Body of pancreas (tissue), 4 donors: Measurements from ENCODE around the gene DPT. TPM values are rescaled to one million over a fixed set of nuclear protein-coding genes. Genes with fewer than 3 reads are reported as not detected.

Experiments
- ATAC-seq: fragments of 150-250 bp; one replicate; pipeline ENCODE4 v1.9.1; 2016
- DNase-seq, 4 donors: peaks; one replicate each; pipeline ENCODE4 v3.0.0-alpha.2; 2019
- H3K27ac ChIP-seq, 4 donors: fragments of 200-600 bp; sonication (generic); 1 replicate in 3 of 4; 2 replicates in 1 of 4; pipeline versions ENCODE4 v1.5.1 to v1.6.1; 2016 to 2019; ENCODE audit warnings: mild to moderate bottlenecking in 1 of 4, mixed read lengths in 1 of 4, moderate library complexity in 1 of 4
- H3K27me3 ChIP-seq, 2 donors: fragments of 200-600 bp; sonication (generic); one replicate each; pipeline ENCODE4 v1.6.0; 2016; ENCODE audit warnings: mild to moderate bottlenecking in 1 of 2
- H3K36me3 ChIP-seq, 2 donors: fragments of 200-600 bp; sonication (generic); replicated peaks in 1 of 2; 2 replicates each; pipeline ENCODE4 v1.5.1; 2016; ENCODE audit warnings: low read depth in 2 of 2; ENCODE audit not compliant: insufficient read depth in 1 of 2
- H3K4me1 ChIP-seq: fragments of 200-600 bp; sonication (generic); one replicate; pipeline ENCODE4 v1.6.0; 2016
- H3K4me3 ChIP-seq, 2 donors: fragments of 200-600 bp; sonication (generic); 1 replicate in 1 of 2; 2 replicates in 1 of 2; pipeline ENCODE4 v1.5.1; 2016 to 2019
- H3K9me3 ChIP-seq, 3 donors: fragments of 200-600 bp; sonication (generic); 1 replicate in 2 of 3; 2 replicates in 1 of 3; pipeline ENCODE4 v1.5.1; 2016
- CTCF ChIP-seq, 7 experiments: fragments of 450-650 bp in 4 of 7; fragments of 200-600 bp in 3 of 7; sonication (generic) in 3 of 7; IDR thresholded peaks; one replicate each; pipeline ENCODE4 v1.5.1; 2016 to 2019; ENCODE audit warnings: antibody characterized with exemption in 7 of 7
- POLR2A ChIP-seq, 3 donors: fragments of 450-650 bp; IDR thresholded peaks; one replicate each; pipeline ENCODE4 v1.6.1; 2016; ENCODE audit warnings: antibody characterized with exemption in 3 of 3, mild to moderate bottlenecking in 2 of 3
- WGBS, 2 donors: methylation state at CpG; one replicate each; pipeline ENCODE4 v1.1.5; 2017; 5-methylcytosine and 5-hydroxymethylcytosine counted together
- intact Hi-C: fragments of 100-400 bp; cut with DNase I; formaldehyde crosslinking; loops from one replicate; pipeline ENCODE4 v1.15.1; 2023
- total RNA-seq, 2 donors: library from RNA; depleted of rRNA; stranded (reverse); fragments of >200 nt; gene quantifications; one replicate each; pipeline ENCODE4 v1.1.0, GENCODE V29; 2016

DPT gene
- total RNA-seq, 2 donors from 2014 or later, result 25.4 to 57.1 TPM

- DNase-seq (no peak), ATAC-seq (no peak)
- intact Hi-C loops, result no loop called here
- no peaks in the 10 kb centered on the region for H3K27me3 ChIP-seq
- H3K36me3 ChIP-seq, result no peaks in the 10 kb centered on the region
- H3K4me1 ChIP-seq, result no peaks in the 10 kb centered on the region
- WGBS, 2 donors, result 43 to 53% methylated on average over 3 of the region's 3 CpGs
- no peak for TF ChIP-seq POLR2A (IDR thresholded peaks at IDR 0.05)
- no peak for TF ChIP-seq CTCF (IDR thresholded peaks at IDR 0.05)
- H3K9me3 ChIP-seq, result no peaks in the 10 kb centered on the region
- no peak overlapping the region for H3K27ac ChIP-seq
- H3K4me3 ChIP-seq, result no peak overlapping the region
Measured at GRCh38 chr1:168664069-168664834, 64.8 kb downstream of the DPT start.

GRCh38 chr1:168656485-168656884, 72.5 kb downstream of the DPT start:
- ATAC-seq (no peak), DNase-seq (no peak)
- Histone ChIP-seq H3K9me3 (no peaks in the 10 kb centered on the region), H3K27ac (no peak overlapping the region), H3K4me3 (no peak overlapping the region), H3K36me3 (no peaks in the 10 kb centered on the region), H3K27me3 (no peaks in the 10 kb centered on the region), H3K4me1 (no peaks in the 10 kb centered on the region)
- no peak for TF ChIP-seq CTCF (IDR thresholded peaks at IDR 0.05)
- TF ChIP-seq POLR2A (IDR thresholded peaks at IDR 0.05), result no peak
- intact Hi-C loops, result no loop called here
- 21 to 30% methylated on average over 1 of the region's 1 CpG for WGBS, 2 donors

- no peak for DNase-seq
- WGBS, 2 donors, result 88 to 91% methylated on average over 6 of the region's 6 CpGs
- Histone ChIP-seq H3K27me3 (no peaks in the 10 kb centered on the region), H3K4me1 (no peaks in the 10 kb centered on the region), H3K9me3 (no peaks in the 10 kb centered on the region), H3K36me3 (no peaks in the 10 kb centered on the region), H3K27ac (no peak overlapping the region), H3K4me3 (no peak overlapping the region)
- no peak for ATAC-seq
- intact Hi-C loops, result no loop called here
- TF ChIP-seq CTCF (IDR thresholded peaks at IDR 0.05), result no peak
- no peak for TF ChIP-seq POLR2A (IDR thresholded peaks at IDR 0.05)
Measured at GRCh38 chr1:168654198-168654915, 74.6 kb downstream of the DPT start.

GRCh38 chr1:168653567-168653966, 75.4 kb downstream of the DPT start:
- Histone ChIP-seq H3K4me1 (no peaks in the 10 kb centered on the region), H3K4me3 (no peak overlapping the region), H3K27me3 (no peaks in the 10 kb centered on the region), H3K9me3 (no peaks in the 10 kb centered on the region), H3K27ac (no peak overlapping the region), H3K36me3 (no peaks in the 10 kb centered on the region)
- ATAC-seq (no peak), DNase-seq (no peak)
- 83 to 96% methylated on average over 2 of the region's 2 CpGs for WGBS, 2 donors
- TF ChIP-seq POLR2A (IDR thresholded peaks at IDR 0.05), result no peak
- no peak for TF ChIP-seq CTCF (IDR thresholded peaks at IDR 0.05)
- intact Hi-C loops, result no loop called here
